ENCODE results near the gene CDKN1A.

The CDKN1A gene

DNA sequence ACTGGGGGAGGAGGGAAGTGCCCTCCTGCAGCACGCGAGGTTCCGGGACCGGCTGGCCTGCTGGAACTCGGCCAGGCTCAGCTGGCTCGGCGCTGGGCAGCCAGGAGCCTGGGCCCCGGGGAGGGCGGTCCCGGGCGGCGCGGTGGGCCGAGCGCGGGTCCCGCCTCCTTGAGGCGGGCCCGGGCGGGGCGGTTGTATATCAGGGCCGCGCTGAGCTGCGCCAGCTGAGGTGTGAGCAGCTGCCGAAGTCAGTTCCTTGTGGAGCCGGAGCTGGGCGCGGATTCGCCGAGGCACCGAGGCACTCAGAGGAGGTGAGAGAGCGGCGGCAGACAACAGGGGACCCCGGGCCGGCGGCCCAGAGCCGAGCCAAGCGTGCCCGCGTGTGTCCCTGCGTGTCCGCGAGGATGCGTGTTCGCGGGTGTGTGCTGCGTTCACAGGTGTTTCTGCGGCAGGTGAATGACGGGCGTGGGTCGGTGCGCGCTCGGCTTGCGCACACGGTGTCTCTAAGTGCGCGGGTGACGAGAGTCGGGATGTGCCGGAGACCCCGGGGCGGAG, at the start of gene CDKN1A:
Gene CDKN1A (plus strand): TSS at position 227 of the 555 bp plus-strand sequence. CDS start 5,388 bp downstream, outside the sequence.
- peak within 1 kb of the TSS; percentile 98 for H3K4me3 ChIP-seq (ENCODE audit: low read depth, low read length)
- no peak for TF ChIP-seq CTCF (conservative IDR thresholded peaks at IDR 0.05; ENCODE audit: low read depth, low read length)
- DNase-seq (ENCODE audit: low read depth), result peak; percentile 90

DNA sequence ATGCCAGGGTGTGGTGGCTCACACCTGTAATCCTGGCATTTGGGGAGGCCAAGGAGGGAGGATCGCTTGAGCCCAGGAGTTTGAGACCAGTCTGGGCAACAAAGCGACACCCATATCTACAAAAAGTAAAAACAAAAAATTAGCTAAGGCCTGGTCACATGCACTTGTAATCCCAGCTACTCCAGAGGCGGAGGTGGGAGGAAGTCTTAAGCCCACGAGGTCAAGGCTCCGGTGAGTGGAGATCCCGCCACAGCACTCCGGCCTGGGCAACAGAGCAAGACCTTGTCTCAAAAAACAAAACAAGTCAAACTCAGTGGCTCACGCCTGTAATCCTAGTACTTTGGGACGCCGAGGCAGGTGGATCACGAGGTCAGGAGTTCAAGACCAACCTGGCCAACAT, 48.7 kb upstream of the CDKN1A start:
- TF ChIP-seq CTCF (conservative IDR thresholded peaks at IDR 0.05; ENCODE audit: low read depth, low read length), result no peak
- no peak overlapping the region for H3K4me3 ChIP-seq (ENCODE audit: low read depth, low read length)
- no peak for DNase-seq (ENCODE audit: low read depth)

- no peak overlapping the region for H3K4me3 ChIP-seq (ENCODE audit: low read depth, low read length)
- TF ChIP-seq CTCF (conservative IDR thresholded peaks at IDR 0.05; ENCODE audit: low read depth, low read length), result no peak
- no peak for DNase-seq (ENCODE audit: low read depth)
These were observed 47.0 kb upstream of the CDKN1A start for GRCh38 chr6:36631326-36632011.

- TF ChIP-seq CTCF (conservative IDR thresholded peaks at IDR 0.05; ENCODE audit: low read depth, low read length), result no peak
These were observed 45.1 kb upstream of the CDKN1A start for GRCh38 chr6:36633370-36633769.

GRCh38 chr6:36633915-36634314, 44.6 kb upstream of the CDKN1A start:
- no peak for TF ChIP-seq CTCF (conservative IDR thresholded peaks at IDR 0.05; ENCODE audit: low read depth, low read length)
- H3K4me3 ChIP-seq (ENCODE audit: low read depth, low read length), result no peak overlapping the region
- peak; percentile 92 for DNase-seq (ENCODE audit: low read depth)

More at GRCh38 chr6:36633370-36633769, 45.1 kb upstream of the CDKN1A start:
- DNase-seq (ENCODE audit: low read depth), result no peak
- no peak overlapping the region for H3K4me3 ChIP-seq (ENCODE audit: low read depth, low read length)

- TF ChIP-seq CTCF (conservative IDR thresholded peaks at IDR 0.05; ENCODE audit: low read depth, low read length), result no peak
- H3K4me3 ChIP-seq (ENCODE audit: low read depth, low read length), result no peak overlapping the region
- no peak for DNase-seq (ENCODE audit: low read depth)
These were observed 44.0 kb upstream of the CDKN1A start for GRCh38 chr6:36634317-36635108.

Data from choroid plexus epithelial cell (primary cell).